ENCODE data around the gene SULT1E1.

DNA sequence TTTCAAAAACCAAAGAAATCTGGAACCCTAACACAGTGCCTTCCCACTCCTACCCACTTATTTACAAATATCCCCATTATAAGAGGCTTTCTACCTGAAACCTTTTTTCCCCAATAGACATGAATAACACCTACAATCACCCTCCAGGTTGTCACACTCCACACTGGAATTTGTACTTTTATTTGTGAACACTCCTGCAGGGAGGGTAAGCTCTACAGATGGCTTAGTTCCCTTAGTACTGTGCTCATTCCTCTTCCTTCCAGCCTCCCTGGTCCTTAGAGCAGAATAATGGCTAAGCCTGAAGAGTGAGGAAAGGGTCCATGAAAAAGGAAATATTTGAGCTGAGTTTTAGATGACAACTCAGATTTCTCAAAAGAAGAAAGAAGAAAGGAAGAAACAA lies 22.2 kb upstream of the SULT1E1 start:
- TF ChIP-seq, protein P1, sequence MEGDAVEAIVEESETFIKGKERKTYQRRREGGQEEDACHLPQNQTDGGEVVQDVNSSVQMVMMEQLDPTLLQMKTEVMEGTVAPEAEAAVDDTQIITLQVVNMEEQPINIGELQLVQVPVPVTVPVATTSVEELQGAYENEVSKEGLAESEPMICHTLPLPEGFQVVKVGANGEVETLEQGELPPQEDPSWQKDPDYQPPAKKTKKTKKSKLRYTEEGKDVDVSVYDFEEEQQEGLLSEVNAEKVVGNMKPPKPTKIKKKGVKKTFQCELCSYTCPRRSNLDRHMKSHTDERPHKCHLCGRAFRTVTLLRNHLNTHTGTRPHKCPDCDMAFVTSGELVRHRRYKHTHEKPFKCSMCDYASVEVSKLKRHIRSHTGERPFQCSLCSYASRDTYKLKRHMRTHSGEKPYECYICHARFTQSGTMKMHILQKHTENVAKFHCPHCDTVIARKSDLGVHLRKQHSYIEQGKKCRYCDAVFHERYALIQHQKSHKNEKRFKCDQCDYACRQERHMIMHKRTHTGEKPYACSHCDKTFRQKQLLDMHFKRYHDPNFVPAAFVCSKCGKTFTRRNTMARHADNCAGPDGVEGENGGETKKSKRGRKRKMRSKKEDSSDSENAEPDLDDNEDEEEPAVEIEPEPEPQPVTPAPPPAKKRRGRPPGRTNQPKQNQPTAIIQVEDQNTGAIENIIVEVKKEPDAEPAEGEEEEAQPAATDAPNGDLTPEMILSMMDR (IDR thresholded peaks at IDR 0.05), result no peak
- no peak for TF ChIP-seq POLR2A (IDR thresholded peaks at IDR 0.05)
